Psoas muscle (tissue), 8 donors: ENCODE measurements around the gene ITGA3. TPM values are rescaled to one million over a fixed set of nuclear protein-coding genes. Genes with fewer than 3 reads are reported as not detected.

Source experiments
- ATAC-seq, 4 donors: fragments of 200-7000 bp; cut with Tn5 transposase; one replicate each; pipeline ENCODE4 v1.9.1; 2020; ENCODE audit warnings: moderate library complexity in 3 of 4, mild to moderate bottlenecking in 2 of 4
- DNase-seq, 2 donors: peaks; one replicate each; pipeline ENCODE4 v3.0.0-alpha.2; 2020
- H3K27ac ChIP-seq: fragments of 200-600 bp; one replicate; pipeline ENCODE4 v1.8.0; 2022
- H3K27me3 ChIP-seq, 3 donors: fragments of 200-600 bp in 1 of 3; one replicate each; pipeline versions ENCODE4 v1.6.1 to v1.8.0; 2013 to 2022; ENCODE audit warnings: low read length in 2 of 3, mild to moderate bottlenecking in 2 of 3, moderate library complexity in 1 of 3; ENCODE audit not compliant: insufficient read depth in 3 of 3
- H3K36me3 ChIP-seq, 2 donors: fragments of 200-600 bp in 1 of 2; one replicate each; pipeline versions ENCODE4 v1.6.1 to v1.8.0; 2013 to 2022; ENCODE audit warnings: low read depth in 1 of 2, mild to moderate bottlenecking in 1 of 2, moderate library complexity in 1 of 2; ENCODE audit not compliant: insufficient read depth in 1 of 2
- H3K4me1 ChIP-seq: fragments of 200-600 bp; one replicate; pipeline ENCODE4 v1.8.0; 2022
- H3K4me3 ChIP-seq: fragments of 200-600 bp; one replicate; pipeline ENCODE4 v1.8.0; 2022; ENCODE audit warnings: mild to moderate bottlenecking
- H3K9me3 ChIP-seq: fragments of 200-600 bp; one replicate; pipeline ENCODE4 v1.8.0; 2022
- WGBS, 3 donors: extraction: QIAGEN DNeasy Blood & Tissue Kit; methylation state at CpG; one replicate each; pipeline versions ENCODE4 v1.1.6 to v1.1.7; 2013; 5-methylcytosine and 5-hydroxymethylcytosine counted together
- intact Hi-C, 2 donors: fragments of 100-400 bp; cut with DNase I; formaldehyde crosslinking; loops; one replicate each; pipeline versions ENCODE4 v1.11.0 to v1.14.2; 2022
- polyA plus RNA-seq, 3 donors: library from polyadenylated mRNA; stranded (reverse); fragments of 200-250 nt; gene quantifications; one replicate each; pipeline ENCODE4 v1.2.3, GENCODE V29; 2013
- total RNA-seq, 4 donors: library from RNA; stranded (reverse); fragmentation: NEBNext Ultra II Directional in 2 of 4; extraction: Animal tissue kit (Norgen Biotek cat#: 25700) in 2 of 4; gene quantifications; one replicate each; pipeline versions ENCODE4 v1.2.1 to v1.2.4, GENCODE V29; 2021 to 2023
- TF ChIP-seq, protein P1 (sequence below): fragments of 200-600 bp; IDR thresholded peaks from one replicate; pipeline ENCODE4 v1.8.0; 2022; ENCODE audit warnings: antibody characterized with exemption
- donor health status: healthy with polysubstance abuse.
- donor health status: DM: no; HTN: no; CAD: no; lungs with moderate emphysema.
- donor health status: Bipolar disorder and iron deficiency.
- donor health status: healthy.
- donor health status: DM: yes; HTN: yes; CAD: no.
- donor health status: DM: no; HTN: no; CAD: no.
- donor health status: DM: no; HTN: no; CAD: no.
- donor health status: DM: yes; HTN: yes; CAD: no.

ITGA3 gene
- total and polyA plus RNA-seq, 7 donors = 4.9 to 21.9 (median 10.9) TPM

GRCh38 chr17:50046179-50046578, 9.7 kb upstream of the ITGA3 start:
- H3K9me3 ChIP-seq = no peaks in the 10 kb centered on the region
- no peaks in the 10 kb centered on the region for H3K36me3 ChIP-seq
- intact Hi-C loops = no loop called here
- WGBS, 3 donors = 84 to 96% (median 86%) methylated on average over 2 of the region's 2 CpGs
- ATAC-seq (no peak), DNase-seq (no peak)
- TF ChIP-seq, protein P1, sequence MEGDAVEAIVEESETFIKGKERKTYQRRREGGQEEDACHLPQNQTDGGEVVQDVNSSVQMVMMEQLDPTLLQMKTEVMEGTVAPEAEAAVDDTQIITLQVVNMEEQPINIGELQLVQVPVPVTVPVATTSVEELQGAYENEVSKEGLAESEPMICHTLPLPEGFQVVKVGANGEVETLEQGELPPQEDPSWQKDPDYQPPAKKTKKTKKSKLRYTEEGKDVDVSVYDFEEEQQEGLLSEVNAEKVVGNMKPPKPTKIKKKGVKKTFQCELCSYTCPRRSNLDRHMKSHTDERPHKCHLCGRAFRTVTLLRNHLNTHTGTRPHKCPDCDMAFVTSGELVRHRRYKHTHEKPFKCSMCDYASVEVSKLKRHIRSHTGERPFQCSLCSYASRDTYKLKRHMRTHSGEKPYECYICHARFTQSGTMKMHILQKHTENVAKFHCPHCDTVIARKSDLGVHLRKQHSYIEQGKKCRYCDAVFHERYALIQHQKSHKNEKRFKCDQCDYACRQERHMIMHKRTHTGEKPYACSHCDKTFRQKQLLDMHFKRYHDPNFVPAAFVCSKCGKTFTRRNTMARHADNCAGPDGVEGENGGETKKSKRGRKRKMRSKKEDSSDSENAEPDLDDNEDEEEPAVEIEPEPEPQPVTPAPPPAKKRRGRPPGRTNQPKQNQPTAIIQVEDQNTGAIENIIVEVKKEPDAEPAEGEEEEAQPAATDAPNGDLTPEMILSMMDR = no peak
- H3K27ac ChIP-seq = no peak overlapping the region
- H3K27me3 ChIP-seq = no peaks in the 10 kb centered on the region
- no peak overlapping the region for H3K4me3 ChIP-seq
- H3K4me1 ChIP-seq = peaks cover 18% of the 10 kb centered on the region

DNA sequence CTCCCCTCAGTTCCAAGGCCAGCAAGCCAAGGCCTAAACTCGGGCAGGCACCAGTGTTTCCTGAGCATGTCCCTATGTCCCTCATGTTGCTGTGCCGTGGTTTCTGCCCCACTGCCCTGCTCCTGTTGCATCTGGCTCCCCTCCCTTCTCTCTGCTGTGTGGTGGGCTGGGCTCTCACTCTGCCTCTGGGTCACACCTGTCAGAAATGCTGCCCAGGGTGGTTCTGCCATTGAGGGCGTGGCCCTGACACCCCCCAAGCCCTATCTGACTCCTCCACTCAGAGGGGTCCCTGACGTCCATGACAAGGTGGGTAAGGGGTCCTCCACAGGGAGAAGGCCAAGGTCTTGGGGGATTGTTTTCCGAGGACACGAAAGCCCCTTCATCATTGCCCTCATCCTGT, 9.2 kb upstream of the ITGA3 start:
- TF ChIP-seq, protein P1 = no peak
- Histone ChIP-seq H3K4me1 (peaks cover 18% of the 10 kb centered on the region), H3K27me3 (no peaks in the 10 kb centered on the region), H3K27ac (no peak overlapping the region), H3K4me3 (no peak overlapping the region), H3K9me3 (no peaks in the 10 kb centered on the region), H3K36me3 (no peaks in the 10 kb centered on the region)
- DNase-seq (no peak), ATAC-seq (no peak)
- 88% methylated on average over 6 of the region's 6 CpGs for WGBS, 3 donors
- intact Hi-C loops = no loop called here

DNA sequence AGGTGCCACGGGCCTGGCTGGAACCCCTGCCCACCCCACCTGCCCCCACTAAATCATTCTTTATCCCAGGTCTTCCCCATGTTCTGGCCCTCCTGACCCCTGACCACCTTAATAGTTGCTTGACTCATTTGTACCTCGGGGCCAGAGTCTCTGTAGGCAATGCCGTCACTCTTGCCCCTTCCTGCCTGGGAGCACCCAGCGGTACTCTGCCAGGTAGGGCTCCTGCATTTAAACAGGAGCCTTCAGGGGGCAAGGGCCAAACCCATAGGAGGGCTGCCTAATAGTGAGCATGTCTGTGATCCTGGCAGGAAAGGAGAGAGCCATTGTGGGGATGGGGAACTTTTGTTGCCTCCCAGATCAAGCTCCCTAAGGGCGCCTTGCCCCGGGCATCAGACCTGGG, 8.8 kb upstream of the ITGA3 start:
- Histone ChIP-seq H3K36me3 (no peaks in the 10 kb centered on the region), H3K27me3 (no peaks in the 10 kb centered on the region), H3K9me3 (no peaks in the 10 kb centered on the region), H3K4me3 (no peak overlapping the region), H3K4me1 (peaks cover 18% of the 10 kb centered on the region), H3K27ac (no peak overlapping the region)
- intact Hi-C loops = no loop called here
- 86 to 92% (median 89%) methylated on average over 6 of the region's 6 CpGs for WGBS, 3 donors
- no peak for ATAC-seq
- no peak for DNase-seq
- TF ChIP-seq, protein P1 = no peak

DNA sequence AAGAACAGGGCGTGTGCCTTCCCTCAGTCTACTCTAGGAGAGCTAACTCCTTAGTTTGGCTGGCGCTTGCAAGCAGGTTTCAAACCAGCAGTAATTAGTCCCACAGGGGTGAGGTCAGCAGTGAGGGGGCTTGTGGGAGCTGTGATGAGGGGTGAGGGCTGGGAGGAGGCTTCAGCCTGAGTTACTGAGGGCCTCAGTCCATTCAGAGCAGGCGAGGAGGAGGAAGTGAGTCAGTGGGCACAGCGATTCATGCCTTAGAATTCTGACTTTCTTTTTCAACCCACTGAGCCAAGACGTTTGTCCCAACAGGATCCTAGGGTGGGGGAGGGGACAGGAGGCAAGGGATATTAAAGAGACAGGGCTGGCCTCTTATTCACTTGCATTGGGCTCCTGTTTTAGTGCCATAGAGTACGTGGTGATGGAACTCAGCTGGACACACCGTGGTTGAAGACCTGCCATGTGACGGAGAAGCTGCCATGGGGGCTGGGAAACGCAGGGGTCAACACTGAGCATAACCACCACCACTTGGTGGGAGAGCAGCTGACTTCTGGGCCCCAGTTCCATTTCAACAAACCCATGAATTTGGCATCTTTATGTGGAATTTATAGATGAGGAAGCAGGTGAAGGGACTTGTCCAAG, 8.3 kb upstream of the ITGA3 start:
- peaks cover 18% of the 10 kb centered on the region for H3K4me1 ChIP-seq
- WGBS, 3 donors = 62 to 72% (median 68%) methylated on average over 9 of the region's 9 CpGs
- intact Hi-C loops = no loop called here
- DNase-seq (peak in 1 of 2 donors; percentile 32), ATAC-seq (no peak)
- TF ChIP-seq, protein P1 = no peak
- no peak overlapping the region for H3K4me3 ChIP-seq
- H3K27me3 ChIP-seq = no peaks in the 10 kb centered on the region
- H3K9me3 ChIP-seq = no peaks in the 10 kb centered on the region
- H3K27ac ChIP-seq = no peak overlapping the region
- no peaks in the 10 kb centered on the region for H3K36me3 ChIP-seq
